Epidermal melanocyte (primary cell): ENCODE data around the gene TDP1.

Experiments
- DNase-seq: peaks from one replicate; pipeline ENCODE4 v3.0.0; 2011; ENCODE audit warnings: low spot score; ENCODE audit not compliant: insufficient read length

The TDP1 gene

DNA sequence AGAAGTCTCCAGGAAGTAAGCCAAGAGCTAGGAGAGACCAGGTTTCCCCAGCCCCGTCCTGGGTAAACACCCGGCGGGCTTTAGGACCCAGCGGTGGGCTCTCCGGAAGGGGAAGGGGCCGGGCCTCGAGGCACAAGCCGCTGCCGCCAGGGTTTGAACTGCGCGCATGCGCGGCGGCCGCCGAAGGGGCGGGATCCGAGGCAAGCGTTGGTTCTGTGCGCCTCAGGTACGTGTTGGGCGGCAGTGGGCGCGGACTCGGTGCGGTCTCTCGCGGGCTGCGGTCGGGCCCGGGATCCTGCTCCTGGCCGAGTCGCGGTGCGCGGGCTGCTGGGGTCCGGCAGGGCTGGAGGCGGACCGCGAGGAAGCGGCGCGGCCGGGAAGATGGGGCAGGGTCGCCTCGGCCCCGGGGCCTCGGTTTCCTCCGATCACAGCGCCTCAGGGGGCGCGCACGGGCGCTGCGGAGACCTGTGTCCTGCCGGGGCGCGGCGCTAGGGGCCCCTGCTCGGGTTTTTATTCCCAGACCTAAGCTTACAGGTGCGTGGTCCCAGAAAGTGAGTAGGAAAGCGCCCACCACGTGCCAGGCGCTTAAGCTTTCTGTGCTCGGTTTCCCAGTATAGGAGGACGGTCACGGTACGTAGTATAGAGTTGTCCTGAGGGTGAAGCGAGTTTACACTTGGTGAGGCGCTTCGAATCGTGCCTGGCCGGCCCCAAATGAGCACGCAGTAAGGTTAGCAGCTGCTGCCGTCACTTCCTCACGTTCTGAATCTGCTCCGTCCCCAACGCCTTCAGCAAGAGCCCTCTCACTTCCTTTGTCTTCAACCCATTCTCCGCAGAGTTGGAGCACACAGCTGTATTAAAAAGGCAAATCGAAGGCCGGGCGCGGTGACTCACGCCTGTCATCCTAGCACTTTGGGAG, at the start of gene TDP1:
Gene TDP1, plus strand, starts transcription at position 183 of the 916 bp plus-strand sequence. CDS start 7,188 bp downstream, outside the sequence.
- DNase-seq = peak; percentile 88

DNA sequence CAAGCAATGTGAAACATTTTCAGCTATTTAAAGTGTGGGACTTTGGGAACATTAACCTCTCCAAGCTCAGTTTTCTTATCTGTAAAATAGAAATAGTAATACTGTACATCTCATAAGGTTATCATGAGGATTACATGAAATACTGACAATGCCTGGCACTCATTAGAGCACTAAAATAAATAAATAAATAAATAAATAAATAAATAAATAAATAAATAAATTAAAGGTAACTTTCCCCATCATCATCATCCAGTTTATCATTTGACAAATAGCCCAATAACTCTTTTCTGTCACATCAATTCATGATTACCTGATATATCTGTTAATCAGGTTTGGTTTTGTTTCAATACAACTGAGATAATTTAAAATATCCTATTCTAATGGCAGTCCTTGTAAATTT, 49.7 kb upstream of the TDP1 start:
- no peak for DNase-seq

DNA sequence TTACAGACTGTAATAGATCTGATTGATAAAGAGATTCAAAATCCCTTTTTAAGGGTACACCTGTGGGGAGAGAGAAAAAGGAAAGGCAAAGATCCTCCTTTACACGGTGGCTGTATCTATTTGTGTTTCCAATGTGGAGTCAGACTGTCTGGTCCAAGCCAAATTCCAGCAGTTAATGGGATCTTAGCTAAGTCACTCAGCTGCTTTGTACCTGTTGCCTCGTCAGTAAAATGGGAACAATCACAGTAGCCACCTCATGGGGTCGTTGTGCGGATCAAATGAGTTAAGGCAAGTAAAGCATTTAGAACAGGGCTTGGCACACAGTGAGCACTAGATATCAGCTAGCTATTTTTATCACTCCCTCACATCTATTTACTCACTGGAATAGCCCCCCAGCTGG, 48.1 kb upstream of the TDP1 start:
- DNase-seq = no peak

DNA sequence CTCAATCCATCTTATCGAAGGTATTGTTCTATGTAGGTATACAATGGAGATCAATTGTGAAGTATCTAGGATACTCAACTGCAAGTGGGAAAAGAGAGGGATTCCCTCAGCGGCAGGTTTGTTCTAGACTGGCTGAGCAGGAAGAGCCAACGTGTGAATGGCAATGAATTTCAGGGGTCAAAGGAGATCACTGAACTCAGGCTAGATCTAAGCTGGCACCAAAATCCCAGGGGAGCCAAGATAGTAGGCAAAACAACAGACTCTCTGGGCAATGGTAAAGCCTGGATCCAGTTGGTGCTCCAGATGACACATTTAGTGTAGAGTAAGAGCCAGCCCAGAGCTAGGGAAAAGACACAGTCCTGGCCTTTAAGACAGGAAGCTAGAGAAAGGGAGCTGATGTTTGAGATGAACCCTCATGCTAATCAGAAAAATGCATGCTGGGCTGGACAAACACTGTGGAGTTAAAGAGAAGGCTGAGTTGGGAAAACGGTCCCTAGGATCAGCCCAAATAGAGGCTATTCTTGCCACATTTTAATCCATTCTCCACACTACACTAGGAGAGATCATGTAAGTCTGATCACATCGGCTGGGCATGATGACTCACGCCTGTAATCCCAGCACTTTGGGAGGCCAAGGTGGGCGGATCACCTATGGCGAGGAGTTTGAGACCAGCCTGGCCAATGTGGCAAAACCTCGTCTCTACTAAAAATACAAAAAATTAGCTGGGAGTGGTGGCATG, 46.8 kb upstream of the TDP1 start:
- no peak for DNase-seq

DNA sequence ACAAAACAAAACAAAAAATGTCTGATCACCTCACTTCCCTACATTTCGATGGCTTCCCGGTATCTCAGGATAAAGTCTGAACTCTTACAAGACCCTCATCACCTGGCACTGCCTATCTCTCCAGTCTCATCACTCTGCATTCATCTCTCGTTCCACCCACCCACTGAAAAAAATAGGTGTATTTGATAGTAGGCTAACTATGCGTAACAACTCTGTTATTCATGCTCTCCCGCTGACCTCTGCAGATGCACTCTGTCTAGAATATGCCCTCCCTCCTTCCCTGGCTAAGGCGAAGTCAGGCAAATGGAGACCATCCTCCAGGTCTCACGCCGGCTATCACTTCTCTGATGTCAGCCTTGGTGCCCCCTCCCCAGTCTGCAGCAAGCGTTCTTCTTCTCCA, 46.1 kb upstream of the TDP1 start:
- no peak for DNase-seq

DNA sequence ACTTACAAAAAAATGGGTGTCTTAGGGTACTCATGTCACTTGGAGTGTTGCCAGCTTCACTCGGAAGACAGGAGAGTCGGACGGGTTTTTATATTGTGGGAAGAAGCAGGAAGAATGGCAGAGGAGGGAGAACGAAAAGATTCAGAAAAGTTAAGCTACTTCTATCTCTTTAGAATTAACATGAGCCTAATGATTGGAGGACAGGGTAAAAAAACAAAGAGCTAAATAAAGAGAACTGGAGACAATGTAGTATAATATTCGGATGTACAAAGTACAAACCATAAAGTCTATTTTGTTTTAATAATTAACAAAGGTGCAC, 45.1 kb upstream of the TDP1 start:
- DNase-seq = no peak

DNA sequence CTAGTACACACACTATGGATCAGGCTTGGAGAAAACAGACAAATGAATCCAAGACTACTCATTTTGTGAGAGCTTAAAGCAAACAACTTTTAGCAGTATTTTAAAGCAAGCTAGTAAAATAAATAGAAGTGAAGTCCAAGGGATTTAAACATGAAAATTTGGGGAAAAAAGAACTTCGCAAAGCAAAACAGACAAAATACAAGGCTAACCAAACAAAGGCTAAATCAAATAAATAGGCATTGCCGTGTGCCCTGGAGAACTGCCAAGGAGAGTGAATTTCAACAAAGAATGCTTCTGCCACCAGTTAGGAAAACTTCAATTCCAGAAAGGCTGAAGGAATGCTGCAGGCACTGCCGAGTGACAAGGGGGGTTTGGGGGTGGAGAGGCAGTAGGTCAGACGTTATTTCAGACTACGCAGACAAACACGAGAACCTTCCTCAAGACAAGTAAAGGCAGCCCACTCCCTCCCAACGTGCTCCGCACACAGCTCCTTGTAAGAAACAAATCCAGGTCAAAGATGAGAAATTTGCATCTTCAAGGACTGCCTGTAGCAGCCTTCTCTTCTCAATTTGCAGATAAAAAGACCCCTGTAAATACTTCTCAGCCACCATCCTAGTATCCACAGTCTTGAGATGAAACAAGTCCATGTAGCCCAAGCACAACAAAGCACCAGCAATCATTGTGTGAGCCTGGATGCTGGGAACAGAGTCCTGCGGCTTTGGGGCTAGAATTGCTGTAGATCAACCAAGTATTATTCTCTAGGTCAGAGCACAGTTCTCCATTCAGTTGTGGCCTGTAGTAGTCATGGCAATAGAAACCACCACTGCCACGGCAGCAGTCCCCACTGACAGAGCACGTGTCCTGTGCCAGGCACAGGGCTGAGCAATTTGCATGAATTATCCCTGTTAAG, 44.5 kb upstream of the TDP1 start:
- DNase-seq = no peak

DNA sequence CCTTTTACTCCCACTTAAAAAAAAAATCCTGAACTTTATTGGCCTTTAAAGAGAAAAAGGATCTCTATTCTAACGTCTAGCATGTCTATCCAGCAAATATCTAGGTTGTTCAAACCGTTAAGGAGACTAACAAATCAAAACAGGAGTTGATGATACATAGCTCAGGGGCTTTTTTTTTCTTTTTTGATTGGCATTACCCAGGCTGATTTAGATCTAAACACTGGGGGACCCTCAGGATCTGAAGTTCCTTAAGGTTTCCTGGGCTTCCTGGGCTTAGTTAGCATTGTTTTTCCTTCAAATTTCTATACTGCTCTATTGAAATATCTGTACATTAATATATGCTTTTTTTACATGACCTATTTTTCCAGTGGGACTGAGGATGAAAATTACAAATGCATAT, 43.5 kb upstream of the TDP1 start:
- DNase-seq = no peak

DNA sequence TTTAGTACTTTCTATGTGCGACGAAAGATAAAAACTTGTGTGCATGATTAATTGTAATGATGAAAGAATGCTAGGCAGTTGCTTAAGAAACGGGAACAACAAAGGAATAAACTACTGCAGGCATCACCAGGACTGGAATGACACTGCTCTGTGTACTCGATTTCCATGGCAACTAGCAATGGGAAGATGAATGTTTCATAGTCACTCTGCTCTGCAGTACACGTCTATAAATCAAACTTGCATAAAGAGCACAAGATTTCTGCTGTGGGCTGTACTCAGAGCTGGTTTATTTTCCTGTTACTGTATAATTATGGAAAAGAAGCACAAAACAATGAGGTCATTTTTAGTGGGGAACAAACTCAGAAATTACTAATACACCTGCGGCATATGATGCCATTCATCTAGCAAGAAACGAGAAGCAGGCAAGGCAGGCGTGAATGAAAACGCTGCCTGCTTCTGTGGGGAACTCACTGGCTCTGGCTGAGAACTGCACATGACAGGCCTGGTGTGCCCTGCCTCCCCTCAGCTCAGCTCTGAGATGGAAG, 43.0 kb upstream of the TDP1 start:
- DNase-seq = peak; percentile 51

DNA sequence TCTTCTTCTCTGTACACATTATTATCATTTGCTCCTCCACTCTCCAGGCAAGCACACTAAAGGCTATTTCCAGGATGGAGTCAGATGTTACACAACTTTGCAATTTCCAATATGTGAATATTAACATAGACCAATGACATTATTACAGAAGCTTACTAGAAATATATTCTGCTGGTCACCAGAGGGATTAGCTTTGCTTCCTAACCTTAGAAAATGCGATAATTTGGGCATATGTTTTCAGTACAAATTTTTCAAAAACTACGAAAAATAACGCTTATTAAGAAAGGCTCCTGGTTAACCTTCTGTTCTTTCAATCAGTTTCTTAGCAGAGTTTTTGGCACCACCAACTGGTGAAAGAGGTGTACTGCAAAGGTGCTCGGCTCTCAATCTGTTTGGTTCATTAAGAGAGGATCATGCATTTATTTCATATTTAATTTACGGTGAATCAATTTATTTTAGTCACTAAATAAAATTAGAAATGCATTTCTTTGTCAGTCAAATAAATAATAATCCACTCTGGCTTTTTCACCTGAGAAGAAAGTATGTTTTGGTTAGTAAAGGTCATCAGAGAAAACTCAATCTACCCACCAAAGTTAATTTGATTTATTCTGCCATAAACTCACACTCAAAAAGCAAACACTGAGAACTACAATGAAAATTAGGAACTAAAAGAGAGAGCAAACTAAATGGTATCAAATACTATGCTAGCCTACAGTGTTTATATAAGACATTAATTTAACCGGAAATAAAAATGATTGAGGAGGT, 40.4 kb upstream of the TDP1 start:
- no peak for DNase-seq

DNA sequence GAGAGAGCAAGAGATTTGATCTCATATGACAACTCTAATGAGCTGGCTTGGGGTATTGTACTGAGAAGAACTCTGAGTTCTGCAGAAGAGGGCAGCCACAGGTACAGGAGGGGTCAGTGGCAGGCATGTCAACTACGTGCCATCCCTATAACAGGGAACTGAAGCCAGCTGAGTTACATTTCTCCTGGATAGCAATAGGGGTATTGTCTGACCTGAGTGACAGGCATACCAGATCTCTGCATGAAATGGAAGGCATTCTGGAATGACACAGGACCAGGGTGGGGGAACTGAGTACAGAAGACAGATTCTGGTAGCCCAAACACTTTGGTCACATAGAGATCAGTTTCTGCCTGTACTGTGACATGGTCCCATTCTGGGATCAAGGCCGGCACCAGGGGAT, 37.0 kb upstream of the TDP1 start:
- DNase-seq = no peak

DNA sequence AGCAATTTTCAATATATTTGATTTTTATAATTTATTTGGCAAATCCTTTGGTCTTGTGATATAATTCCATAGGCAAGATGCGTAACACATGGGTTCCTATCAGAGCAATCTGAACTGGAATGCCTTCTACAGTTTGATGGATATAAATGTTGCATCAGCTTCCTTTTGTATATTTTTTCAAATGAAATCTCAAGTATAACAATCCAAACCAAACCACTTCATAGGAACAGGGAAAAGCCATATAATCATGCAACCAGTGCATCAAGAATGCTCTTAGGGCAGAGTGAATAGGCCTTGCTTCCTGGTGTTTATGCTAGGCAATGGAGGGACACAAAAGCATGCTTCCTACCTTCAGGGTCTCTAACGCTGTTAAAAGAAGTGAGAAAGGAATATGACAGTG, 35.7 kb upstream of the TDP1 start:
- no peak for DNase-seq

DNA sequence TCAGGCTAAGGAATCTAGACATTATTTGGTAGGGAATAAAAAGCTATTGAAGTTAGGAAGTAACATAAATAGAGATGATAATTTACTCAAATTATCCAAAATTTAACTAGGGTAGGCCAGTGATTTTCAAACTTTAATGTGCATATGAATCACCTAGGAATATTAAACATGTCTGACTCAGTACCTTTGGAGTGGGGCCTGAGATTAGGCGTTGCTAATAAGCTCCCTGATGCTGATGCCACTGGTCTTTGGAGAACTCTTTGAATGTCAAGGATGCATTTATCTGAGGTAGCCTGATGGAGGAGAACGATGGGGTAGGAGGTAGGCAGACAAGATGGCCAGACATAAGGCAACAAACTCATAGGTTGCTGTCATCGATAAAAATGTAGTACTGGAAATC, 34.4 kb upstream of the TDP1 start:
- DNase-seq = no peak

DNA sequence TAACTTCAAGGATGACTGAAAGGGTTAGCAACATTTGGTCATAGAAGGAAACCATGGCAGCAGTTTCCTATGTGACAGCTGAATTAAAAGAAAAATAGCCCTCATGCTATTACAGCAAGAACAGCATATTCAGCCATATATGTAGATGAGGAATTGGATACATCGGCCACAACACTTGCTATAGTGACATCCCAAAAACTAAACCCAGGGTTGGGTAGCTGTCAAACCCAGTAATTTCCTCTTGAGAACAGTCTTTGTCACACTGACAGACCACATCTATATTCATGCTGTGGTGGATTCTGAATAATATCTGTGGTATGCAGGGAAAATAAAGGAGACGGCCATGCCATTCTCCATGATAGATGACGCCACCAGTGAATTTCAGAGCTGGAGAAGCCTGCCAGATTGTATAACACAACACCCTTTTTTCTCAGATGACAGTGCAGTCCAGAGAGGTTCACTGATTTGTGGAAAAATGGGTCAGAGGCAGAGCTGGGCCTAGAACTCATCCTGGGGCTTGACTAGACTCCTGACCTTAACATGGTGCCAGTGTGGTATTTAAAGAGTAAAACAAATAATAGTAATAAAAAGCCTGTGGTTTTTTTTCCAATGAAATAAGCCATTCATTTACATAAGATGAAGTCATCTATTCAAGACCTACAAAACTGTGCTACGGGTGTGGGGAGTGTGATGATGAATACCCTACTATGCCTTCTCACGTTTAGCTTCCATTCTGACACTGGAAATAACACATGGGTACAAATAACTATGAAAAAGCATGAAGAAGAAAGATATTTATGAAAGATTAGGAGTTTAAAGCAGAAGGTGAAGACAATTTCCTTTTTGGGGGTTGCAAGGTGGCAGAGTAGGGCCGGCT, 33.5 kb upstream of the TDP1 start:
- DNase-seq = no peak

DNA sequence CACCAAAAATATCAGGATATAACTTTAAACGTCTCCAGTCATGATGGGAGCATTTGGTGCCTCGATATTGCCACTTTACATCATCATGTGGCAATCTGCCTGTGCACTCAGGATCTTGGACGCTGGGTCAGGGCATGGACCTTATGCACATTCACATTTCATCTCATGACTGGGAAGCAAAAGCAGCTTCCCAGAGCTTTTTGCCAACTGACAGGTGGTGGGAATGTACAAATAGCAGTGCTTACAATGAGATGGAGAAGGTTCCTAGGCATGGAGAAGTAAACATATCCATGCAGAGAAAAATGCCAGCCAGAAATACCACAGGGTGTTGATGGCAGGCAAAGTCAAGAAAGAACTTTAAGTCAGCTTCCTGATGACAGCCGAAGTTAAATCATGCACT, 31.5 kb upstream of the TDP1 start:
- no peak for DNase-seq

DNA sequence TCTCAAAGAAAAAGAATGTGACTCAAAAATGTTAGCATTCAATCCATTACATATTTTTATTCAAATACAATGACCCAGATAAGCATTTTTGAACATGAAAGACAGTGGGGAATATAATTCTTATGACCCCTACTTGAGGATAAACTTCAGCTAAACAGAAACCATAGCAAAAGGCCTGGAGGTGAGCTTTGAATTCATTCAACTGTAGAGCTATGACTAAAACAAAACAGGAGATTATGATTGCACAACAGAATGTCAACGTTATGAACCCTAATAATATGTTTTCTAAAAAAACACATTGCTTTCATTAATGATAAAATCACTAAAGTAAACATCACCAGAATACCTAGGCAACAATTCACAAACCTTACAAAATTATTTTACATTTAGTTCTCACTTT, 29.0 kb upstream of the TDP1 start:
- no peak for DNase-seq

DNA sequence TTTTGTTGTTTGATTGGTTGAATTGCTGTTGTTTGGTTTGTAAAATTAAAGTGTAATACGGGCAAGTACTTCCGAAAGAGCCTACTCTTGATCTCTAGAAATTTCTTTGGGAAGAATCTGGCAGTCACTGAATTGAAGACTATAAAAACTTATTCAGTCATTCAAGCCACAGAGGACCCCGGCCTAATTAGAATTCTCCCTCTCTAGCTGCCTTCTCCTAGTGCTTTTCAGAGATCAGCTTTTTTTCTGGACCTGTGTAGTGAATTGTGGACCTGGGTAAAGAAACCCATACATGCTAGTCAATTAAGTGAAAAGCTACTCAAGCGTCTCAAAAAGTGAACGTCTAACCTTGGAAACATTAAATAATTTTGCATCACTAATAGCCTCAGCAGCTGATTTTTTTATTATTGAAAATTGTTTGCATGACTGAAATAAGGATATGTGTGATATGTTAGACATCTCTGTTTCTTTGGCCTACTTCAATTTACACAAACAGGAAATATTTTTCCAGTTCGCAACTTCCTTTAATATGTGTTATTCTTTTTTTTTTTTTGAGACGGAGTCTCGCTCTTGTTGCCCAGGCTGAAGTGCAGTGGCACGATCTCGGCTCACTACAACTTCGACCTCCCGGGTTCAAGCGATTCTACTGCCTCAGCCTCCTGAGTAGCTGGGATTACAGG, 28.4 kb upstream of the TDP1 start:
- no peak for DNase-seq

DNA sequence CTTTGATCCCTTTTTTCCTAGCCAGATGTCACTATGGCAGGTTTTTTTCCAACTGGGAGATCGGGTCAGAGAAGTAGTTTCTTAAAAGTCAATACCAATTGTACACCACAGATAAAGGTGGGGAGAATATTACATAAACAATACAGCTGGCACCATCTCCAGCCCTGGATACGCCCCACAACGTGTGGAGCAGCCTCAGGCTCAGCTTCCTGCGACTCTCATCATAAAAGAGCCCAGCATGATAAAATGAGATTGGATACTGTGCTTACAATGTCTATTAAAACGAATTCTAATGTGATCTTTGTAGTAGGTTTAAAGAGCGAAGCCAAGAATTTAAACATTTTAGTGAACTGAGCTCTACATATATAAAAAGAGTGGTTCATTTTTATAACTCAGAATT, 22.7 kb upstream of the TDP1 start:
- no peak for DNase-seq

DNA sequence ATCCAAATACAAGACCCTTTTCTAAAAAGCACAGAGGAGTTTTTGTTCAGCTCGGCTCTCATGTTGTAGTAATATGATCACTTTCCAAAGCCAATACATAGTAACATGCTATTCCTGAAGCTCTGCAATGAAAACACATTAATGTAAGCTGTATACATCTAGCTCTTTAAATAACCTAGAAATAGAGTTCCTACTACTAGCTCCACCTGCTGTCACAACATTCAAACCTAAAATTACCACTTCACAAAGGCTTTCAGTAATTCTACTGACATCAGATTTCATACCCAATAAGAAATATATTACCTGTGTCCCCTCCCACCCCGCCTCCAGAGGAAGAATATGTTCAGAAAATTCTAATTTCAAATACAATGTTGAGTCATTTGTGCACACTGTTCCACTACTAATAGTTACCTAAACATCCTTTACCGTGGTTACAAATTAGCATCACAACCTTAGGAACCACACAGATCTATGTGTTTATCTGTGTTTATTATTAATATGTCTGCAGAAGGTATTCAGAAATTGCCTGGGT, 19.0 kb upstream of the TDP1 start:
- no peak for DNase-seq
